Measurements from ENCODE around the gene CDH13.
A peak's percentile ranks its signal among the peaks of the same experiment; 100 is the strongest.

Gene CDH13

DNA sequence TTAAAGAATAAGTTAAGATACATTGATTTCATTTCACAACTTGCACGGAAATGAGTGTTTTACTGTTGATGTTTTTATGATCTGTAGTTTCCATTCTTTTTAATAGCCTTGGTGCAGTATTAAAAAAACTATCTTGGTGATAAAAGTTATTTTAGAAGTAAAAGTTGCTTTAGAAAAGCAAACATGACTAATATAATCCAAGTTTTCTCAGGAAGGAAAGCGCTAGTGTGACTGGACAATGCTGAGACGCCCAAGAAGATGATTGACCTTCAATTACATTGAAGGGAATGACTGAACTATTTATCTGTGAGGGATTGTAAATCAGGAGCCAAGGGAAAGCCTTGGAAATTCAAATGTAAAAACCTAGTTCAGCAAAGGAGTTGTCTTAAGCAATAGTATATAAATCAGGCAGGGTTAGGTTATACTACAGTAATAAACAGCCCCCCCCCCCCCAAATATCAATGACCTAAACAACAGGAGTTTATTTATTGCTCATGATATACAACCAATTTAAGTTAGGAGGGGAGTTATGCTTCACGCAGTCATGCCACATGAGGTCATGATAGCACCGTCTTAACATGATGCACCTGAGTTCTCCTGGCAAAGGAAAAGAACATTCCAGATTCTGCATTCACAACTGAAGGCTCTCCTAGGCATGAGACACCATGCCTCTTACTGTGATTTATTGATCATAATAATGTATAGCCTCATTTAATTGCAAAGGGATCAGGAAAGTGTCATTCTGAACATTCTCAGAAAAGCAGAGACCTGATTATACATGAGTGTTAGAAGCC is 443.8 kb downstream of the CDH13 start:
- no peak for DNase-seq (ENCODE audit: low read depth)
- in situ Hi-C loops (cut with HindIII; ENCODE audit: low sequenced_read_pairs): no loop called here
- TF ChIP-seq, protein P1, sequence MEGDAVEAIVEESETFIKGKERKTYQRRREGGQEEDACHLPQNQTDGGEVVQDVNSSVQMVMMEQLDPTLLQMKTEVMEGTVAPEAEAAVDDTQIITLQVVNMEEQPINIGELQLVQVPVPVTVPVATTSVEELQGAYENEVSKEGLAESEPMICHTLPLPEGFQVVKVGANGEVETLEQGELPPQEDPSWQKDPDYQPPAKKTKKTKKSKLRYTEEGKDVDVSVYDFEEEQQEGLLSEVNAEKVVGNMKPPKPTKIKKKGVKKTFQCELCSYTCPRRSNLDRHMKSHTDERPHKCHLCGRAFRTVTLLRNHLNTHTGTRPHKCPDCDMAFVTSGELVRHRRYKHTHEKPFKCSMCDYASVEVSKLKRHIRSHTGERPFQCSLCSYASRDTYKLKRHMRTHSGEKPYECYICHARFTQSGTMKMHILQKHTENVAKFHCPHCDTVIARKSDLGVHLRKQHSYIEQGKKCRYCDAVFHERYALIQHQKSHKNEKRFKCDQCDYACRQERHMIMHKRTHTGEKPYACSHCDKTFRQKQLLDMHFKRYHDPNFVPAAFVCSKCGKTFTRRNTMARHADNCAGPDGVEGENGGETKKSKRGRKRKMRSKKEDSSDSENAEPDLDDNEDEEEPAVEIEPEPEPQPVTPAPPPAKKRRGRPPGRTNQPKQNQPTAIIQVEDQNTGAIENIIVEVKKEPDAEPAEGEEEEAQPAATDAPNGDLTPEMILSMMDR (IDR thresholded peaks at IDR 0.05; ENCODE audit: low read depth, low read length, missing control alignments): no peak
- H3K4me3 ChIP-seq (ENCODE audit: low read depth, low read length): no peak overlapping the region

DNA sequence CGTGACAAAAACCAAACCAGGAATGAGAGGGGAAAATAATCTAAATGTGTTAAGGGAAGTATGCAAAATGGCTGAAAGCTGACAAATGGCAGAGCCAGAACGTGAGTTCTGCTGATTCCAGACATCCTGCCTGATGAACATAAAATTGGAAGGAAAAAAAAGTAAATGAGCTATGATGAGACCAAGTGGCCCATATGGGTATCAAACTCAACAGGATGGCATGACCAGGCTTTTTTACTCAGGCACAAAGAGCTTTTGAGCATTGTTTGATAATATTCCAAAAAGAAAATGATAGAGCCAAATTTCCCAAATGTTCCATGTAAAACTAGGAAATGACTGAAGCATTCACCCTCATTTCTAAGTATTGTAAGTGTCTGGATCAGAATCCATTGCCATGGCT is 449.2 kb downstream of the CDH13 start:
- DNase-seq (ENCODE audit: low read depth): no peak
- in situ Hi-C loops (cut with HindIII; ENCODE audit: low sequenced_read_pairs): no loop called here
- TF ChIP-seq, protein P1 (IDR thresholded peaks at IDR 0.05; ENCODE audit: low read depth, low read length, missing control alignments): no peak
- H3K4me3 ChIP-seq (ENCODE audit: low read depth, low read length): no peak overlapping the region

DNA sequence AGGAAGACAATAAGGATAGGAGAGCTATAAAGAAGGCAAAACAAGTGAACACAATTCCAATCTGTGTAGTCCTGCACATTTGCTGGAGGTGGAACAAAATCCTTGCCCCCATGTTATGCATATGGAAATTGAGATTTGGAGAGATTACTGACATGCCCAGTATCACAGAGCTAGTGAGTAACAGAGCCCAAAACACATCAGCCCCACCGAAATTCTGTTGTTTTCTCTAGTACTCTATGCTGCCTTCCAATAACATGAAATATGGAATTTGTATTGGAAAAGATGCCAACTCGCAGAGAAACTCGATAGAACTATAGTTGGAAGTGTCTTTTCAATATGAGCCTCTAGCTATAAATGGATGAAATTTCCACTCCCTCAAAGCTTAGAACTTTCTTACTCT is 456.6 kb downstream of the CDH13 start:
- in situ Hi-C loops (cut with HindIII; ENCODE audit: low sequenced_read_pairs): no loop called here
- H3K4me3 ChIP-seq (ENCODE audit: low read depth, low read length): no peak overlapping the region
- TF ChIP-seq, protein P1 (IDR thresholded peaks at IDR 0.05; ENCODE audit: low read depth, low read length, missing control alignments): no peak
- no peak for DNase-seq (ENCODE audit: low read depth)

DNA sequence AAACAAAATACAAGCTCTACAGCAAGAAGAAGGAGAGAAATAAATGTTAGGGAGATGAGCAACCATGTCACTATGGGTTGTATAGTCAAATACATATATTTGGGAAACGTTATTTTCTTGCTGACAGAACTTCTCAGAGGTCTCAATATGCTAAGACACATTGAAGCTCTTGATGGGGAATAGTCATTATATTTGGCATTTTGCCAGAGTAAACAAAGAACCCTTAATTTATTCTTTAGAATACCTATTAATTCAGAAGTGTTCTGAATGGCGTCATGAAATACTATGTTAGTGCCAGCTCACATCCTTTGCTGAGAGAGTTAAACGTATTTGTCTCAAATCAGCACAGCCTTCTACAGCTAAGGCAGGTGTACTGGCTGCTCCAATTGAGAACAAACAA is 458.9 kb downstream of the CDH13 start:
- TF ChIP-seq, protein P1 (IDR thresholded peaks at IDR 0.05; ENCODE audit: low read depth, low read length, missing control alignments): no peak
- H3K4me3 ChIP-seq (ENCODE audit: low read depth, low read length): no peak overlapping the region
- in situ Hi-C loops (cut with HindIII; ENCODE audit: low sequenced_read_pairs): no loop called here
- DNase-seq (ENCODE audit: low read depth): no peak

GRCh38 chr16:83095941-83096692 is 469.3 kb downstream of the CDH13 start:
- DNase-seq (ENCODE audit: low read depth): peak; percentile 24
- H3K4me3 ChIP-seq (ENCODE audit: low read depth, low read length): no peak overlapping the region
- in situ Hi-C loops (cut with HindIII; ENCODE audit: low sequenced_read_pairs): no loop called here
- TF ChIP-seq, protein P1 (IDR thresholded peaks at IDR 0.05; ENCODE audit: low read depth, low read length, missing control alignments): no peak

DNA sequence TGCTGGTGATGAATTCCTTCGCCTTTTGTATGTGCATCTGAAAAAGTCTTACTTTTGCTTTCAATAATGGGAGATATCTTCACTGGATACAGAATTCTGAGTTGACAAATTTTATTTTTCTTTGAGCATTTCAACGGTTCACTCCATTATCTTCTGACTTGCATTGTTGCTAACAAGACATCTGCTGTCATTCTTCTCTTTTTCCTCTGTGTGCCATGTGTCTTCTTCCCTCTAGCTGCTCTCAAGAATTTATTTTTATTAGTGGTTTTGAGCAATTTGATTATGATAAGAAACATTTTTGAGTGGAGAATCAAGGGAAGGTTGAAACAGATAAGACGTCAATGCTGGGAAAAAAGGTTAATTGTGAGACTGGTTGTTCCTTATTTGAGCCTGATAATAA is 471.8 kb downstream of the CDH13 start:
- in situ Hi-C loops (cut with HindIII; ENCODE audit: low sequenced_read_pairs): no loop called here
- TF ChIP-seq, protein P1 (IDR thresholded peaks at IDR 0.05; ENCODE audit: low read depth, low read length, missing control alignments): no peak
- no peak for DNase-seq (ENCODE audit: low read depth)

More for the DNA sequence above, 471.8 kb downstream of the CDH13 start:
- no peak overlapping the region for H3K4me3 ChIP-seq (ENCODE audit: low read depth, low read length)
